Measurements from ENCODE around the gene COPS7B.
"Not testable (repeated sequence)": the region's sequence is repeated elsewhere in the genome, so short reads cannot be mapped to it uniquely, and the experiment has no call there.

Gene COPS7B

DNA sequence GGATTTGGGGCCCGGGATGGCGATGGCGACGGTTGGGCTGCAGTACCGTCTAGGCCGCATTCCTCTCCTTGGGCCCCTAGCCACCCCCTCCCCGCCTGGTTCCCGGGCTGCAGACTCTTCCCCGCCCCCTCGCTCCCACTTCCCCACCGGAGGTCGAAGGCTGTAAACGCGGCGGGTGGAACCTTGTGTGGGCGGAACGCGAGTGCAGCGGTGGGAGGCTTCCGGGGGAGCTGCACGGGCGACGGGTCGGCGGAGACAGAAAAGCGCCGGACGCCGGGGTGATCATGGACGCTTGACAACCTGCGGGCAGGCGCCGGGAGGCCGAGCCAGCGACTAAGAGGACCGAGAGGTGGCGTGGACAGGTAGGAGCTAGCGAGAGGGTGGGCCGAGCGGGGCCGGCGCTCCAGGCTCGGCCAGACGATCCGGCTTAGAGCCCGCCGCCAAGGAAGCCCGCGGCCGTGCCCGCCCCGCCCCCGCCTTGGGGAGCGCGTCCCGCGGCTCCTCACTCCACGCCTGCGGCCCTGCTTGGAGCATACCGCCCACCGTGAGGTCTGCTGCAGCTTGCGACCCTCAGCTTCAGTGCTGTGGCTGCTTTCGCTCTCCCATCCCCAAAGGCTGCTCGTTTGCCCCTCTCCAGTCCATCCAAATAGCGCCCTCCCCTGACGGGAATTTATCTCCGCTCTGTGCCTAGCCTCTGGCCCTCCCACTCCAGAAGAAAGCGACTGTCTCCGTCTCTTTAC, at the start of gene COPS7B:
COPS7B (plus strand) TSS at position 269 of the 740 bp plus-strand sequence. CDS start 2,126 bp downstream, outside the sequence.
- TF ChIP-seq, protein P1, sequence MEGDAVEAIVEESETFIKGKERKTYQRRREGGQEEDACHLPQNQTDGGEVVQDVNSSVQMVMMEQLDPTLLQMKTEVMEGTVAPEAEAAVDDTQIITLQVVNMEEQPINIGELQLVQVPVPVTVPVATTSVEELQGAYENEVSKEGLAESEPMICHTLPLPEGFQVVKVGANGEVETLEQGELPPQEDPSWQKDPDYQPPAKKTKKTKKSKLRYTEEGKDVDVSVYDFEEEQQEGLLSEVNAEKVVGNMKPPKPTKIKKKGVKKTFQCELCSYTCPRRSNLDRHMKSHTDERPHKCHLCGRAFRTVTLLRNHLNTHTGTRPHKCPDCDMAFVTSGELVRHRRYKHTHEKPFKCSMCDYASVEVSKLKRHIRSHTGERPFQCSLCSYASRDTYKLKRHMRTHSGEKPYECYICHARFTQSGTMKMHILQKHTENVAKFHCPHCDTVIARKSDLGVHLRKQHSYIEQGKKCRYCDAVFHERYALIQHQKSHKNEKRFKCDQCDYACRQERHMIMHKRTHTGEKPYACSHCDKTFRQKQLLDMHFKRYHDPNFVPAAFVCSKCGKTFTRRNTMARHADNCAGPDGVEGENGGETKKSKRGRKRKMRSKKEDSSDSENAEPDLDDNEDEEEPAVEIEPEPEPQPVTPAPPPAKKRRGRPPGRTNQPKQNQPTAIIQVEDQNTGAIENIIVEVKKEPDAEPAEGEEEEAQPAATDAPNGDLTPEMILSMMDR (IDR thresholded peaks at IDR 0.05; ENCODE audit: extremely low read depth, insufficient read depth, missing control alignments): peak; percentile 61
- DNase-seq (ENCODE audit: low spot score): peak; percentile 86
- in situ Hi-C loops (cut with MboI; ENCODE audit: low pct_unique_long_range_greater_than_20kb, low sequenced_read_pairs, unreplicated experiment): no loop called here

DNA sequence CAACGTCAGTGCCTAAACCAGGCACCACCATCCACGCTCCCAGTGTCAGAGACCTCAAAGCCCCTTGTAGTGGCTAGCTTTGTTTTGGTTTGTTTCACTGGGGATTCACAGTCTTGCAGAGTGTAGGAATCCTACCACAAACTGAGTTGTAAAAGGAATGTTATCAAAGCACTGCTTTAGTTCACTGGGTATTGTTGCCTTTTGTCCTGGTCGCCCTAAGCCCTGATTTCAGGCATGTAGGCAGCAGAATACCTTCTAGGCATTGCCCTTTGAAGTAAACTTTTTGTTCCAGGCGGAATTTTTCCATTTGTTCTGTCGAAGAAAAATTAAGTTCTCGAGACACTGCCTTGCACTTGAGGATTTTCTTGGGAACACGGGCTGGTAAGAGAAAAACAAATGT, 48.5 kb upstream of the COPS7B start:
- in situ Hi-C loops (cut with MboI; ENCODE audit: low pct_unique_long_range_greater_than_20kb, low sequenced_read_pairs, unreplicated experiment): no loop called here
- TF ChIP-seq, protein P1 (IDR thresholded peaks at IDR 0.05; ENCODE audit: extremely low read depth, insufficient read depth, missing control alignments): no peak
- no peak for DNase-seq (ENCODE audit: low spot score)

DNA sequence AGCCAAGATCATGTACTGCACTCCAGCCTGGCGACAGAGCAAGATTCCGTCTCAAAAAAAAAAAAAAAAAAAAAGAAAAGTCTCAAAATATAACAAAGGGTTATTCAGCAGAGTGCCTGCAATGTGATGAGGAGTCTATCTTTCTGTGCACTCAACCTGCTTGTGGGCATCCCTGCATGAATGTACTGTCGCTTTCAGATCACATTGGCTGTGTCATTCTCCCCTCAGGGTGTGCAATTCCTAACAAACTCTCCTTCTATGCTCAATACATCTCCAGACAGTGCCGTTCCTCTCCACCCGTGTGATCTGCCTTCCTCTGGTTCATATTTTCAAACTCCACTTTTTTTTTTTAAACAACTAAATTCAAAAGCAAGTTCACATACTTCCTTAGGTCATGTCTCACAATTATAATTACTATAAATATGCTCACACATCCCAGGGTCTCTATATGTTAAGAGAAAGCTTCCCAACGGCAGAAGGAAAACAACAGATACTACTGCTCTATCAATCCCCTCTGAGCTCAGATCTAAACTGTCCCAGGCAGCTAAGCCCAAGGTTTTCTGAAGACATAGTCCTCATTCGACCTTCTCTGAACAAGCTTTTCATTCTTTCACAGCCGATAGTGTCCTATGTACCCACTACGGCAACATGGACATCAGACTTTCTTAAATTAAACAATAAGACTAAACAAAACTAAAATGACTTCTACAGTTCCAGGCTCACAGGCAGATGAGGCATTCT, 42.7 kb upstream of the COPS7B start:
- in situ Hi-C loops (cut with MboI; ENCODE audit: low pct_unique_long_range_greater_than_20kb, low sequenced_read_pairs, unreplicated experiment): no loop called here
- DNase-seq (ENCODE audit: low spot score): no peak
- TF ChIP-seq, protein P1 (IDR thresholded peaks at IDR 0.05; ENCODE audit: extremely low read depth, insufficient read depth, missing control alignments): no peak

DNA sequence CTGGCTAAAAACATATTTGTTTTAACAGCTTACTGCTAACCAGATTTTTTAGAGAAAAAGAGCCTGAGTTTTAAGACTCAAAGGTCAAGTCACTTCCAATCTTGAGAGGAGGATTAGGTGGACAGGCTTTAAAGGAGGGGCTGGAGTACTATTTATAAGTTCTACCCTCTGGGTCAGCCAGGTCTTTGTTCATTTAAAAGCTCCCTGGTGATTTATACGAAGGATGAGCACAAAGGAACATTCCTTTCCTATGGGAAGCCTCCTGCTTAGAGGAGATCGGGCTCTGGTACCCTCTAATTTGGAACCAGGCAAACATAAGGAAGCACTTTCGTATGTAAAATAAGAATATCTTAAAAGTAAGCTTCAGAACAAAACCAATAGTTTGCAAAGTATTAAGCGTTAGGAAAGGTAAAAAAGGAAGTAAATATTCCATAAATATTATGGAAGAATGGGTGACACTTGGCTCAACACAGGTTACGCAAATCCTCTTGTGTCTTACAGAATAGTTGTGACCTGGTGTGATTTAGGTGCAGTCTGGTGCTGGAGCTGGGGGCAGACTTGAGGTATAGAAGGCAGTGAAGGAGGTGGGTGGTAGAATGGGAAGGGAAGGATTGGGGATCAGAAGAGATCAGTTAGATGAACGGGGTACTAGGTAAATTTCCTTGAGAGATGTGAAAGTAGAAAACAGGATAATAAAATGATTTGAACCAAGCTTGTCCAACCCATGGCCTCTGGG, 40.8 kb upstream of the COPS7B start:
- TF ChIP-seq, protein P1 (IDR thresholded peaks at IDR 0.05; ENCODE audit: extremely low read depth, insufficient read depth, missing control alignments): no peak
- in situ Hi-C loops (cut with MboI; ENCODE audit: low pct_unique_long_range_greater_than_20kb, low sequenced_read_pairs, unreplicated experiment): no loop called here
- DNase-seq (ENCODE audit: low spot score): no peak

DNA sequence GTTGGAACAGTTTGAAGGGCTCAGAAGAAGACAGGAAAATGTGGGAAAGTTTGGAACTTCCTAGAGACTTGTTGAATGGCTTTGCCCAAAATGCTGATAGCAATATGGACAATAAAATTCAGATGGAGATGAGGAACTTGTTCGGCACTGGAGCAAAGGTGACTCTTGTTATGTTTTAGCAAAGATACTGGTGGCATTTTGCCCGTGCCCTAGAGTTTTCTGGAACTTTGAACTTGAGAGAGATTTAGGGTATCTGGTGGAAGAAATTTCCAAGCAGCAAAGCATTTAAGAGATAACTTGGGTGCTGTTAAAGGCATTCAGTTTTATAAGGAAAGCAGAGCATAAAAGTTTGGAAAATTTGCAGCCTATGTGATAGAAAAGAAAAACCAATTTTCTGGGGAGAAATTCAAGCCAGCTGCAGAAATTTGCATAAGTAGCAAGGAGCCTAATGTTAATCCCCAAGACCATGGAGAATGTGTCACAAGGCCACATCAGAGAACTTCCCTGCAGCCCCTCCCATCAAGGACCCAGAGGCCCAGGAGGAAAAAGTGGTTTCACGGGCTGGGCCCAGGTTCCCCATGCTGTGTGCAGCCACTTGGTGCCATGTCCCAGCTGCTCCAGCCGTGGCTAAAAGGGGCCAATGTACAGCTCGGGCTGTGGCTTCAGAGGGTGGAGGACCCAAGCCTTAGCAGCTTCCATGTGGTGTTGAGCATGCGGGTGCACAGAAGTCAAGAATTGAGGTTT, 37.9 kb upstream of the COPS7B start:
- in situ Hi-C loops (cut with MboI; ENCODE audit: low pct_unique_long_range_greater_than_20kb, low sequenced_read_pairs, unreplicated experiment); DNase-seq (ENCODE audit: low spot score): not testable (repeated sequence)

DNA sequence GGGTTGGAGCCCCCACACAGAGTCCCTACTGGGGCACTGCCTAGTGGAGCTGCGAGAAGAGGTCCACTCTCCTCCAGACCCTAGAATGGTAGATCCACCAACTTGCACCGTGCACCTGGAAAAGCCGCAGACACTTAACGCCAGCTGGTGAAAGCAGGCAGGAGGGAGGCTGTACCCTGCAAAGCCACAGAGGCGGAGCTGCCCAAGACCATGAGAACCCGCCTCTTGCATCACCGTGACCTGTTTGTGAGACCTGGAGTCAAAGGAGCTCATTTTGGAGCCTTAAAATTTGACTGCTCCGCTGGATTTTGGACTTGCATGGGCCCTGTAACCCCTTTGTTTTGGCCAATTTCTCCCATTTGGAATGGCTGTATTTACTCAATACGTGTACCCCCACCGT, 37.2 kb upstream of the COPS7B start:
- DNase-seq (ENCODE audit: low spot score); in situ Hi-C loops (cut with MboI; ENCODE audit: low pct_unique_long_range_greater_than_20kb, low sequenced_read_pairs, unreplicated experiment): not testable (repeated sequence)

Data from GM13977 (cell line).